Pancreas (tissue), 10 donors: ENCODE measurements around the gene LACC1. TPM values are rescaled to one million over a fixed set of nuclear protein-coding genes. Genes with fewer than 3 reads are reported as not detected.

ENCODE experiments used
- ATAC-seq, 4 donors: fragments of 200-7000 bp; cut with Tn5 transposase; one replicate each; pipeline versions ENCODE4 v1.8.0 to v1.9.1; 2020; ENCODE audit warnings: mild to moderate bottlenecking in 4 of 4, moderate library complexity in 4 of 4
- DNase-seq, 6 donors: peaks; one replicate each; pipeline ENCODE4 v3.0.0-alpha.2; 2020
- FAIRE-seq: peaks from 2 replicates; lab custom pipeline; 2012; peaks lifted over from hg19 to GRCh38; lab: Jason Lieb, UNC
- H3K27ac ChIP-seq, 4 donors: fragments of 200-600 bp; sonication (generic); 1 replicate in 3 of 4; 2 replicates in 1 of 4; pipeline versions ENCODE4 v1.5.0 to v1.8.0; 2020
- H3K27me3 ChIP-seq, 4 donors: fragments of 200-600 bp; one replicate each; pipeline ENCODE4 v1.8.0; 2021
- H3K36me3 ChIP-seq, 3 donors: fragments of 200-600 bp; sonication (generic) in 1 of 3; one replicate each; pipeline versions ENCODE4 v1.5.0 to v1.8.0; 2020 to 2021
- H3K4me1 ChIP-seq, 3 donors: fragments of 200-600 bp; one replicate each; pipeline ENCODE4 v1.8.0; 2021
- H3K4me3 ChIP-seq, 4 donors: fragments of 200-600 bp; sonication (generic) in 2 of 4; one replicate each; pipeline versions ENCODE4 v1.5.0 to v1.8.0; 2020 to 2021
- H3K9me3 ChIP-seq, 4 donors: fragments of 200-600 bp; one replicate each; pipeline ENCODE4 v1.8.0; 2021
- WGBS, 2 donors: extraction: QIAGEN DNeasy Blood & Tissue Kit; methylation state at CpG; one replicate each; pipeline ENCODE4 v1.1.7; 2013; 5-methylcytosine and 5-hydroxymethylcytosine counted together
- intact Hi-C, 3 donors: fragments of 100-400 bp; cut with DNase I; formaldehyde crosslinking; loops; one replicate each; pipeline versions ENCODE4 v1.11.1 to v1.14.2; 2022
- polyA plus RNA-seq, 2 donors: library from polyadenylated mRNA; stranded (reverse); fragments of 200-250 nt; gene quantifications; one replicate each; pipeline ENCODE4 v1.2.3, GENCODE V29; 2013
- total RNA-seq, 6 donors: library from RNA; stranded (reverse); fragmentation: NEBNext Ultra II Directional in 4 of 6; extraction: Animal tissue kit (Norgen Biotek cat#: 25700) in 4 of 6; gene quantifications; one replicate each; pipeline versions ENCODE4 v1.2.1 to v1.2.4, GENCODE V29; 2021 to 2023
- TF ChIP-seq, protein P1 (sequence below), 4 donors: fragments of 200-600 bp; sonication (generic) in 3 of 4; IDR thresholded peaks; one replicate each; pipeline versions ENCODE4 v1.5.0 to v1.8.0; 2021; ENCODE audit warnings: antibody characterized with exemption in 4 of 4
- donor health status: healthy with polysubstance abuse.
- donor health status: DM: no; HTN: no; CAD: no; lungs with moderate emphysema.
- donor health status: DM: no; HTN: no; CAD: no.
- donor health status: control.
- donor health status: control.
- donor health status: Bipolar disorder and iron deficiency.
- donor health status: DM: yes; HTN: yes; CAD: no.
- donor health status: DM: no; HTN: no; CAD: no.
- donor health status: DM: no; HTN: no; CAD: no.
- donor health status: DM: yes; HTN: yes; CAD: no.

Gene LACC1
- total RNA-seq (1 to 10 TPM; 2.9 to 5.9 (median 3.7) TPM), polyA plus RNA-seq (1 to 10 TPM; 2.5 to 3.4 TPM)

DNA sequence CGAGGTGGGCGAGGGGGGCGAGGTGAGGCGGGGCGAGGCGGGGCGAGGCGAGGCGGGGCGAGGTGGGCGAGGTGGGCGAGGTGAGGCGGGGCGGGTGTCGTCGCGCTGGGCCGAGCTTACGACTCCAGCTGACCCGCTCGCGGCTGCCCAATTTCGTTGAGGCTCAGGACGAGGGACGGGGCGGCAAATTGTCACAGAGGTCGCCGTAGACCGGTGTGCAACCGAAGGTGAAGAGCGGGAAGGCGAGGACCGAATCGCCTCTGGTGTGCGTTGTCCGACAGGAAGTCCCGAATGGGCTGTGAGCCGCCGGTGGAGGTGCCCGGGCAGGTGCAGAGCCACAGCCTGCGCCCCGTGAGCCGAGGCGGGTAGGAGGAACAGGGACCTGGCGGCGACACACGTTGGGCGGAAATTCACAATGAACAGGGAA, at the start of gene LACC1:
Gene LACC1 (plus strand): TSS at position 150 of the 427 bp plus-strand sequence. CDS start 1,082 bp downstream, outside the sequence.
- Histone ChIP-seq H3K36me3 (no peaks in the 10 kb centered on the region), H3K27ac (peak within 1 kb of the TSS; percentile 95 to 97 (median 96)), H3K27me3 (no peaks in the 10 kb centered on the region), H3K4me3 (peak within 1 kb of the TSS; percentile 56 to 85 (median 81)), H3K4me1 (peaks cover 0 to 8% (median 3%) of the 10 kb centered on the region in 3 donors), H3K9me3 (no peaks in the 10 kb centered on the region)
- FAIRE-seq (no peak), ATAC-seq (peak; percentile 76 to 88 (median 84)), DNase-seq (peak in 4 of 6 donors; percentile 55 to 87 (median 69))
- intact Hi-C loops = no loop called here
- TF ChIP-seq, protein P1, sequence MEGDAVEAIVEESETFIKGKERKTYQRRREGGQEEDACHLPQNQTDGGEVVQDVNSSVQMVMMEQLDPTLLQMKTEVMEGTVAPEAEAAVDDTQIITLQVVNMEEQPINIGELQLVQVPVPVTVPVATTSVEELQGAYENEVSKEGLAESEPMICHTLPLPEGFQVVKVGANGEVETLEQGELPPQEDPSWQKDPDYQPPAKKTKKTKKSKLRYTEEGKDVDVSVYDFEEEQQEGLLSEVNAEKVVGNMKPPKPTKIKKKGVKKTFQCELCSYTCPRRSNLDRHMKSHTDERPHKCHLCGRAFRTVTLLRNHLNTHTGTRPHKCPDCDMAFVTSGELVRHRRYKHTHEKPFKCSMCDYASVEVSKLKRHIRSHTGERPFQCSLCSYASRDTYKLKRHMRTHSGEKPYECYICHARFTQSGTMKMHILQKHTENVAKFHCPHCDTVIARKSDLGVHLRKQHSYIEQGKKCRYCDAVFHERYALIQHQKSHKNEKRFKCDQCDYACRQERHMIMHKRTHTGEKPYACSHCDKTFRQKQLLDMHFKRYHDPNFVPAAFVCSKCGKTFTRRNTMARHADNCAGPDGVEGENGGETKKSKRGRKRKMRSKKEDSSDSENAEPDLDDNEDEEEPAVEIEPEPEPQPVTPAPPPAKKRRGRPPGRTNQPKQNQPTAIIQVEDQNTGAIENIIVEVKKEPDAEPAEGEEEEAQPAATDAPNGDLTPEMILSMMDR (IDR thresholded peaks at IDR 0.05) = no peak
- WGBS, 2 donors = 0% methylated on average over 34 to 47 of the region's 48 CpGs

DNA sequence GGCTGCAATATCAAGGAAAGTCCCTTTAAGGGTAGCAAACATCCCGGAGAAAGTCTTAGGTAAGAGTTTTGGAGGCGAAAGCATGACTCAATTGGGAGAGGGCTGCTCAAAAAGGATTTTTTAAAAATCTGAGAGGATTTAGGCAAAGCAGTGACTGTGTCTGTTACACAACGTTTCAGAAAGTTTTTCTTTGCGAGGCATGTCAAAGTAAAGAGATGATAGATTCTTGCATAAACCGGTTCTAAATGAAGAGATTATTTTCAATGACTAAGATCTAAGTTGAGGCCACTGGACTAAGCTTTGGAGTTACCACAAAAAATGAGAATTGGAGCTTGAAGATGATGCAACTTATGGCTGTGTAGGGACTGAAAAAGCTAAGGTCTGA, 49.2 kb upstream of the LACC1 start:
- H3K36me3 ChIP-seq = no peaks in the 10 kb centered on the region
- DNase-seq (no peak), ATAC-seq (peak in 3 of 4 donors; percentile 11 to 73 (median 44)), FAIRE-seq (no peak)
- no peak overlapping the region for H3K4me3 ChIP-seq
- intact Hi-C loops = no loop called here
- 57 to 65% methylated on average over 5 of the region's 5 CpGs for WGBS, 2 donors
- no peaks in the 10 kb centered on the region for H3K27me3 ChIP-seq
- no peak overlapping the region for H3K27ac ChIP-seq
- TF ChIP-seq, protein P1 (IDR thresholded peaks at IDR 0.05) = no peak
- no peaks in the 10 kb centered on the region for H3K4me1 ChIP-seq
- no peaks in the 10 kb centered on the region for H3K9me3 ChIP-seq

- no peaks in the 10 kb centered on the region for H3K9me3 ChIP-seq
- ATAC-seq (peak in 1 of 4 donors; percentile 17), FAIRE-seq (no peak), DNase-seq (no peak)
- no peak overlapping the region for H3K4me3 ChIP-seq
- TF ChIP-seq, protein P1 (IDR thresholded peaks at IDR 0.05) = no peak
- 67 to 75% methylated on average over 2 of the region's 2 CpGs for WGBS, 2 donors
- intact Hi-C loops = no loop called here
- no peaks in the 10 kb centered on the region for H3K4me1 ChIP-seq
- no peak overlapping the region for H3K27ac ChIP-seq
- no peaks in the 10 kb centered on the region for H3K27me3 ChIP-seq
- no peaks in the 10 kb centered on the region for H3K36me3 ChIP-seq
These were observed 48.6 kb upstream of the LACC1 start for GRCh38 chr13:43831088-43831487.

- no peak for ATAC-seq
- H3K4me1 ChIP-seq = no peaks in the 10 kb centered on the region
- no peaks in the 10 kb centered on the region for H3K36me3 ChIP-seq
- no peak for DNase-seq
- 82 to 91% methylated on average over 2 of the region's 2 CpGs for WGBS, 2 donors
- no peaks in the 10 kb centered on the region for H3K9me3 ChIP-seq
- H3K4me3 ChIP-seq = no peak overlapping the region
- no peak overlapping the region for H3K27ac ChIP-seq
- FAIRE-seq = no peak
- no peaks in the 10 kb centered on the region for H3K27me3 ChIP-seq
- intact Hi-C loops = no loop called here
- TF ChIP-seq, protein P1 (IDR thresholded peaks at IDR 0.05) = no peak
These were observed 44.0 kb upstream of the LACC1 start for GRCh38 chr13:43835701-43836100.

DNA sequence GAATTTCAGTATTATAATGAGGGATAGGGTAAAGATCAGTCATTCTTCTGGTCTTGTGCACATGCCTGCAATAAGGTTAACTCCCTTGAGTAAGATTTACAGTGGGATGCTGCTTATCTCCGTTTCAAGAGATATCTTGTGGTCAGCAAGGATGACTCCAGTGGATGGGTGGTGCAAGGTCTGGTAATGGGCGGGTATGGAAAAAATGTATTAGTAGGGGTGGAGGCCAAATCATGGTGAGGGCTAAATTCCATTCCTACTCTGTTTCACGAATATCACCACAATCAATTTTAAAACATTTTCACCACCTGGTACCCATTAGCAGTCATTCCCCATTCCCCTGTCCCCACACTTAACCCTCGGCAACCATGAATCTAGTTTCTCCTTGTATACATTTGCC, 40.8 kb upstream of the LACC1 start:
- TF ChIP-seq, protein P1 (IDR thresholded peaks at IDR 0.05) = no peak
- H3K36me3 ChIP-seq = no peaks in the 10 kb centered on the region
- no peaks in the 10 kb centered on the region for H3K4me1 ChIP-seq
- no peaks in the 10 kb centered on the region for H3K9me3 ChIP-seq
- H3K27me3 ChIP-seq = no peaks in the 10 kb centered on the region
- intact Hi-C loops = no loop called here
- no peak for ATAC-seq
- no peak overlapping the region for H3K4me3 ChIP-seq
- FAIRE-seq = no peak
- no peak for DNase-seq
- no peak overlapping the region for H3K27ac ChIP-seq
- 71 to 83% methylated on average over 4 of the region's 4 CpGs for WGBS, 2 donors
